NAMALWA (cell line): ENCODE results near the gene PRRT1B.
"Not testable (repeated sequence)": the region's sequence is repeated elsewhere in the genome, so short reads cannot be mapped to it uniquely, and the experiment has no call there.

ENCODE experiments used
- DNase-seq: peaks from one replicate; pipeline ENCODE4 v3.0.0-alpha.2; 2015; ENCODE audit warnings: low spot score

Gene PRRT1B

DNA sequence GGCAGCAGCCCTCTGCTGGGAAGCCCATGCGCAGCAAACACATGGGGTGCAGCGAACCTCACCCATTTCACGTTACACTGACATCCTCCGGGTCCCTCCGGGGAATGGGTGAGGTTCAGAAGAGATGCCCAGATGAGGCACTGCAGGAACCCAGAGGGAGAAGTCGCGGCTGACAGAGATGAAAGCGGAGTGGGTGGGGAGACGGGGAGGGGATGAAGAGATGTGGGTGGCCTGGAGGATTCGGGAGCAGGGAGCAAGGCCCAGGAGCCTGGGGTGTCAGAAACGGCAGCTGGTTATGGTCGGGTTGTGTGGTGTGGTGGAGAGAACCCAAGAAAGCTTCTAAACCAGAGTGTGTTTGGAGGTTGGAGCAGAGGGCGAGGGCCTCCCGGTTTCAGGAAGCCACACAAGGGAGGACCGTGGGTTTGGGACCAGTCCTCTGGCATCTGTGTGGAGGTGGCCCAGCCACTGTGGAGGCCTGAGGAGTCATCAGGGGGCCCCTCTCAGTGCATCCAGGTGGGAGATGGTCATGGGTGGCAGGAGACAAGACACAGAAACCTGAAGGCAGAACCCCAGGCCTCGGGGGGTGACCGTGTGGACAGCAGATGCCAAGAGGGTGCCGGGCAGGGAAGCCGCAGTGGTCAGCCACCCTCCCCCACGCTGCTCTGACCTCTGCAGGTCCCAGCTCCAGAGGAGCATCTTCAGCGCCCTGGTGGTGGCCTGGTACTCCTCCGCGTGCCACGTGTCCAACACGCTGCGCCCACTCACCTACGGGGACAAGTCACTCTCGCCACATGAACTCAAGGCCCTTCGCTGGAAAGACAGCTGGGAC is 22.9 kb upstream of the PRRT1B start:
- no peak for DNase-seq

DNA sequence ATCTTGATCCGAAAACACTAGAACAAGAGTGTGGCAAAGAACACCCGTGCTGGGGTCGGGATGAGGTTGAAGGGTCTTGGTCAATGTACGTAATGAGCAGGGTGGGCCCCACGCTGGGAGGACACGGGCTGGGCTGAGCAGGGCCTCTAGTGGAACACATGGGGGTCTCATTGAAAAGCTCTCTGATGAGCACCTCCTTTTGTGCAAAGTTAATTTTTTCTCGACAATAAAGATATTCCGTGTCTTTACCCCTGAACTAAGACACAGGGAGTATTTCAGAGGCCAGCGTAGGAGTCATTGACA is 22.3 kb upstream of the PRRT1B start:
- DNase-seq: no peak

DNA sequence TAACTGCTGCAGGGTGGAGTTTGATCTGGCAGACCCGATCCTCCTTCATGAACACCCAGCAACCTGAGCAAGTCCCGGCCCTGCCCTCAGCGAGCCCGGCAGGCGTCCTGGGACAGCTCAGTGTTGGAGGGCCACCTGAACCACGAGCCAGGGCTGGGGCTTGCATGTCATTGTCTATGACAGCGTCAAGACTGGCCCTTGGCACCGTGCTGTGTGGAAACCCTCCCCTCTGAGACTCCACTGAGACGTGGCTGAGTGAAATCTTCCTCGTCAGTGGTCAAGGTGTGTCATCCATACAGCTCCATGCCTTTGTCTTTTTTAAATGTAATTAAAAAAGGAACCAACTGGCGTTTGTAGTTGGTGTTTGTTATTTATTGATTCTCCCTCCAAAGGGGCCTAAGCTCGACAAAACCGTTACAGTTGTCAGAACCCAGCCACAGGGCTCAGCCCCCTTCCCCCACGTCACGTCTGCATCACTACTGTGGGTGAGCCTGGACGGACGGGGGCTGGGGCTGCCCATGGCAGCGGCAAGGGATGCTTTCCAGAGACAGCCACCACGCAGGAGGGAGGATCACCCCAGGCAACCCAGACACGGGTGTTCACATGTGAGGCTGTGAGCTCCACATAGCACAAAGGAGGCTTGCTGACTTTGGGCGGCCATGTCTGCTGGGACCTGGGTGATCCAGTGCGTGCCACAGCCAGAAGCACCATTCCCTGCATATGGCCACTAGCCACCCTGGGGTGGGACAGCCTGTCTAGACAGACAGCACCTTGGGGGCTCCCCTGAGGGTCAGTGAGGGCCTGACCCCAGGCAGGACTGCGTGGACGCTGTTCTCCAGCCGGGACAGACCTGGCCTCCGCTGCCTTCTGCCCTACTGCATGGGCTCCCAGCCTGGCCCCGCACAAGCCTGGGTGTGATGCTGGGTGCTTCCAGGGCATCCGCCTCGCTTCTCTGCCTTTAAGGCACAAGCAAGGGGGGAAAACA is 21.6 kb upstream of the PRRT1B start:
- DNase-seq: no peak

GRCh38 chr9:131524665-131525315 is 20.5 kb upstream of the PRRT1B start:
- DNase-seq: no peak

- DNase-seq: no peak
Observed at GRCh38 chr9:131525643-131526565, 19.4 kb upstream of the PRRT1B start.

DNA sequence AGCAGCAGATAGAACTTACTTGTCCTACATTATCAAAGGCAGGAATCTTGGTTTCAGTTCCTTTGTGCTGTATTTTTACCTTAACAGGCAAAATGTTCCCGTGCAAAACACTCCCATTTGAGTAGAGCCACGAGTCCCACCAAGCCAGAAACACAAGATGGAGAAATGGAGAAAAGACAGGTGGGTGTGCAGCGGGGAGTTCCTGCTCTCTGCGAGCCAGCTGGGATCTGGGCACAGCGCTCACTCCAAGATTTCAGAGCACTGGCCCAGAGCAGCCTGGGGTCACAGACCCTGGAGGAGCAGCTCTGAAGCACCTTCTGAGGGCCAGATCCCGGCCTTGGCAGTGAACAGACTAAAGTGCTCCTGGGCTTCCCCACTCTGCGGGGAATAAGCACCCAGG is 17.1 kb upstream of the PRRT1B start:
- no peak for DNase-seq

DNA sequence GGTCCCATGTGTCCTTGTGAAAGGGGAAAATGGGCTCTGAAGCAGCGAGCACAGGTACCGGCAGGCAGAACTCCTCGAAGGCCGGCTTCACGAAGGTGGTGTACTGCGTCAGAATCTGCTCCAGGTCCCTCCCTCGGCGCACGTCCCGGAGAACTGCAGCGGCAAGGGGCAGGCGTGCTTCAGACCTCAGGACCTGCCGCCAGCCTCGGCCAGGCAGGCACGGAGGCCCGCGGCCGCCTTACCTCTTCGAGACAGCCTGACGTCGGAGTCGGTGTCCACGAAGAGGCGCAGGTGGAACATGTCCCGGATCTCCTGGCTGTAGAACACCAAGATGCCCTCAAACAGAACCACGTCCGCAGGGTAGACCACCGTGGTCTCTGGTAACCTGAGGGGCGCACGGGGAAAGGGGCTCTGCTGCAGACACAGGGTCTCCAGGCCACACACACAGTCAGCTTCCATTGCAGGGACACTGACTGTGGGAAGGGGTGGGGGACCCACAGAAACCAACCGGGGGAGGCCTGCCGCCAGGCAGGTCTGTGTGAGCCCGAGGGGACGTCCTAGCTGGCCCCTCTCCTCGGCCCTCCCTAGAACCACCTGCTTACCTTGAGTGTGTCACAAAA is 16.3 kb upstream of the PRRT1B start:
- no peak for DNase-seq

DNA sequence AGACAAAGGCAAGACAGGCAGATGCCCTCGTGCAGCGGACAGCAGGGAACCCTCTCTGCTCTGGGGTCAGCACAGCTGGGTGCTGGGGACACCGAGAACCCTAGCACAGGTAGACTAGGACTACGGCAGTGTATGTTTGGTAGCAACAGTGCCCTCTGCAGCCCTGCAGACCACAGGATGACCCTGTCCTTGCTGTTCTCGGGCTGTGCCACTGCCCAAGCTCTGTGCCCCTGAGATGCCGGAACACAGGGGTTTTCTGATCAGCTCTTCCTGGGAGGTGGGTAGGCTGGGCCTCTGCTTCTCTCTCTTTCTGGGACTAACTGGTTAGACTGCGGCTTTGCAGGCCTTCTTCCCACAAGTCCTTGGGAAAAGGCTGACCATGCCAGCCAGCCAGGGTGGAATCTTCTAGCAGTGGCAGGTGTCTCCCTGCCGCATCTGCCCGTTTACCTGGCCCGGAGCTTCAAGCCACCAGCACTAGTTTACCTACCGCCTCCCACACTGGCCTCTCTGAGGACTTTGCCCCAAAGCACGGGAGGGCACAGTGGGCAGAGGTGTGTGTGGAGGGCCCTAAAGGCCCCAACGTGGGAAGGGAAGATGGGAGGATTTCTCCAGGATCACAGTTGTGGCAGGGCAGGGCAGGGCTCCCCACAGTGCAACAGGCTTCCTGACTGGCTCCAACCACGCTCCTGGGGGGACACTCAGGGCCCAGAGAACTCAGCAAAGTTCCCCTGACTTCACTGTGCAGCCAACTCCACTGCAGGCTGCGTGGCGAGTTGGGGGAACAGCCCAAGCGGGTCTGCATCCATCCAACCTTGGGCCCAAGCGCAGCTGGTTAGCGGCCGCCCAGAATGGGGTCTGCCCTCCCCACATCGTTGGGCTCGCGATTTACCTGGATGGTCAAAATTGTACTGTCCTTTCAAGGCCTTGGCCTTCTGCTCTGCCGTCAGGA is 15.5 kb upstream of the PRRT1B start:
- DNase-seq: no peak

DNA sequence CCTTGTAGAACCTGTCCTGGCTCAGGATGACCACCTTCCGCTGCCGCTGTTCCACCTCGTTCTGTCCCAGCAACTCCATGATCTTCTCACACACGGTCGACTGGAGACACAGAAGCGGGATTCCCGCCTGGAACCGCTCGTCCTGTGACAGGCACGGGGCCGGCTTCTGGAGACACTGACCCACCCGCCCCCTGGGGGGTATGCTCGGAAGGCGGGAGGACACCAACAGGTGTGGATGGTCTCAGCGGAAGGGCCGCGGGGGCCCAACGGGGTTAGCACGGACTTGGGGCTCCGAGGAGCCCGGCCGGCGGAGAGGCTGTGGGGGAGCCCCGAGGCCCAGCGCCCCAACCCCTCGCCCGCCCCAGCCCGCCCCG is 14.8 kb upstream of the PRRT1B start:
- DNase-seq: peak; percentile 30

DNA sequence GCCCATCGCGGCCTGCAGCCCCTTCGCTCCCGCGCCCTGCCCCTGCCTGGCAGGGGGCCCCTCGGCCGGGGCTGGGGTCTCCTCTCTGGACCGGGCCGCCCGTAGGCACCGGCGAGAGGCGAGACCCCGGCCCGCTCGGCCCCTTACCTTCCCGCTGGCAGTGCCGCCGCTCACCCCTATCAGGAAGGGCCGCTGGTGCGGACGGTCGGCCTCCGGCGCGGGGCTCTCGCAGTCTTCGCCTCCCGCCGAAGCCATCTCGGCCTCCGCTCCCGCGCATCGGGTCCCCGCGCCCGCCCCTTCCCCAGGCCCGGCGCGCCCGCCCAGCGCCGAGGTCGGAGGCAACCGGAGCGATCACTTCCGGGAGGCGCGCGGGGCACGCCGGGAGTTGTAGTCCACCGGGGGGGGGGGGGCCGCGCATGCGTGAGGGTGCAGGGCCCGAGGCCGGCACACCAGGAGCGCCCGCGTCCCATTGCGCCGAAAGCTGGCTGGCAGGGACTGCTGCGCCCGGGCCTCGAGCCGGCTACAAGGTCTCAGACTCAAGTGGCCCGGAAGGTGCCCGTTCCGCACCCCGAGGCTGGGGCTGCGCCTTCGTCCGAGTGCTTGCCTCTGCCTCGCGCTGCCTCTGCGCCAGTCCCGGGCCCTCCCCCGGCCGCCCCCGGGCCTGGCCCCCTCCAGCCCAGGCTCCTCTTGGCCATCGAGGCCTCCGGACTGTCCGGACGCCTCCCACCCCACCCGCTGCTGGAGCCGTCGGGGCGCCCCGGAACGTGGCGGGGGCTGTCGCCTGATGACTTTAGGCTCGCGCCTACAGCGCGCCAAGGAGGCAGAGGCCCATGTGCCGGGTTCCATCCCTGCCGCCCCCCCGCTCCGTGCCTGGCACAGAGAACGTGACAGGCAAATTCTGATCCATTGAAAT is 14.1 kb upstream of the PRRT1B start, which contains the start of gene UCK1:
Gene UCK1 (minus strand): TSS at position 344 of the 913 bp plus-strand sequence. CDS start 89 bp downstream, at position 255.
- peak; percentile 85 for DNase-seq

DNA sequence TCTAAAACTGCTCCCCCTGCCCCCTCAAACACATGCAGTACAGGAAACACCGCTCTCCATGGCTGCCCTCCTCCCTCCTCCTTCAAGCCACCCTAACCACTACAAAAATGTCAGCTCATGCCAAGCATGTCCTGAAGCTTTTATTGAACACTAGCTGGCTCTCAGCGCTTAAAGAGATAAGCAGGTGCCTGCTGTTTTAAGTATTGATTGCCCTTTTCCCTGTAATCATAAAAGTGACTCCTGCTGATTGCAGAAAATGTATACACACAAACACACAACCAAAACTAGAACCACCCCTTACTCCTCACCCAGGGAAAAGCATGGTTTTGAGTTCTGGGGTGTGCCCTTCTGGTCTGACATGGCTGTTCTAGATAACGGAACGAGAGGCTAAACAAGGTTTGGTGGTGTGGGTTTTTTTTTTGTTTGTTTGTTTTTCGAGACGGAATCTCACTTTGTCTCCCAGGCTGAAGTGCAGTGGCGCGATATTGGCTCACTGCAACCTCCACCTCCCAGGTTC is 10.5 kb upstream of the PRRT1B start:
- DNase-seq: no peak

GRCh38 chr9:131537946-131538345 is 7.4 kb upstream of the PRRT1B start:
- no peak for DNase-seq

DNA sequence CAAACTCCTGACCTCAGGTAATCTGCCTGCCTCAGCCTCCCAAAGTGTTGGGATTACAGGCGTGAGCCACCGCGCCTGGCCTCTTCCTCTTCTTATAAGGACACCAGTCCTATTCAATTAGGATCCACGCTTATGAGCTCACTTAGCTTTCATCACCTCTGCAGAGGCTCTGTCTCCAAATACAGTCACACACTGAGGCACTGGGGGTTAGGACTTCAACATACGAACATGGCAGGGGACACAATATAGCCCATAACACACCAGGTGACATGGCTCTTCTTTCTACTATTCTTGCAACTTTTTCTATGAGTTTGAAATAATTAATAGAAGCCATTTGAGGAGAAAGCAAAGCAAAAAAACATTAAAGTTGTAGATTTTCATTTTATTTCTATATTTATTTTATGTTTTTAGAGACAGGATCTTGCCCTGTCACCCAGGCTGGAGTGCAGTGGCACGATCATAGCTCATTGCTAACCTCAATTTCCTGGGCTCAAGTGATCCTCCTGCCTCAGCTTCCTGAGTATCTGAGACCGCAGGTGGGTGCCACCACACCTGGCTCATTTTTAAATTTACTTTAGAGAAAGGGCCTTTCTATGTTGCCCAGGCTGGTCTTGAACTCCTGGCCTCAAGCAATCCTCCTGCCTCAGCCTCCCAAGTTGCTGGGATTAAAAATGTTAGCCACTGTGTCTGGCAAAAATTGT is 6.0 kb upstream of the PRRT1B start:
- no peak for DNase-seq

GRCh38 chr9:131543141-131543540 is 2.2 kb upstream of the PRRT1B start:
- no peak for DNase-seq

DNA sequence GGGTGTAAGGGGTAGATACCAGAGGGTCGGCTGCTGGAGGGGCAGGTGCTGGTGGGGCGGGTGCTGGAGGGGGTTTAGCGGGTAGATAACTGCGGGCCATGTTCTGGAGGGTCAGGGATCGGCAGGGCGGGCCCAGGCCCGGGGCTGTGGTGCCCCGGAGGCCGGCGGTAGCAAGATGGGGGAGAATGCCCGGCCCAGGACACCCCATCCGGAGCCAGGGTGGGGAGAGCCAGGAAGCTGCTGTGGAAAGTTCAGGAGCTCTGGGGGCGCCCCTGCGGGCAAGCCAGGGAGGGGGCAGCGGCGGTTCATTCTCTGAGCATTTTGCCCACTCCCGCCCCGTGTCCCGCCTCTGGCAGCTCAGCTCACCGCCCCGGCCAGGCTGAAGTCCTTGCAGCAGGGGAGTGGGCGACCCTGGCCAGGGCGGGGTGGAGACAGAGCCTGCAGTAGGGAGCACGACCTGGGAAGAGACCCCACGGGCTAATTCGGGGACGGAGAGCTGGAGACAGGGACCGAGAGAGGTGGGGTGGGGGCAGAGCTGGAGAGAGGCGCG is 538 bp downstream of the PRRT1B start:
- no peak for DNase-seq

GRCh38 chr9:131546336-131547084 is 1.2 kb downstream of the PRRT1B start:
- DNase-seq: no peak

DNA sequence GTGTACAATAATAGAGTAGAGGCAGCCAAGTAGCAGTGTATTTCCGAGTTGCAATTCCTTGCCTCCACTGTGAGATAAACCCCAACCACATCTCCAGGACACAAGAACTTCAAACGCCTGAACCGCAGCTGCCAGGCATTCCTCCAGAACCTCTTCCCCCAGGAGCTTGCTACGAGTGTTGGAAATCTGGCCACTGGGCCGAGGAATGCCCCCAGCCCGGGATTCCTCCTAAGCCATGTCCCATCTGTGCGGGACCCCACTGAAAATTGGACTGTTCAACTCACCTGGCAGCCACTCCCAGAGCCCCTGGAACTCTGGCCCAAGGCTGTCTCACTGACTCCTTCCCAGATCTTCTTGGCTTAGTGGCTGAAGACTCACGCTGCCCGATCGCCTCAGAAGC is 3.9 kb downstream of the PRRT1B start:
- DNase-seq: not testable (repeated sequence)
